ELF-1 (cell line): Measurements from ENCODE around the gene KDM3B.
A peak's percentile ranks its signal among the peaks of the same experiment; 100 is the strongest.
"Not testable (repeated sequence)": the region's sequence is repeated elsewhere in the genome, so short reads cannot be mapped to it uniquely, and the experiment has no call there.

ENCODE experiments used
- DNase-seq: peaks from one replicate; pipeline ENCODE4 v3.0.0-alpha.2; 2016; ENCODE audit warnings: low read depth, low spot score

KDM3B gene

DNA sequence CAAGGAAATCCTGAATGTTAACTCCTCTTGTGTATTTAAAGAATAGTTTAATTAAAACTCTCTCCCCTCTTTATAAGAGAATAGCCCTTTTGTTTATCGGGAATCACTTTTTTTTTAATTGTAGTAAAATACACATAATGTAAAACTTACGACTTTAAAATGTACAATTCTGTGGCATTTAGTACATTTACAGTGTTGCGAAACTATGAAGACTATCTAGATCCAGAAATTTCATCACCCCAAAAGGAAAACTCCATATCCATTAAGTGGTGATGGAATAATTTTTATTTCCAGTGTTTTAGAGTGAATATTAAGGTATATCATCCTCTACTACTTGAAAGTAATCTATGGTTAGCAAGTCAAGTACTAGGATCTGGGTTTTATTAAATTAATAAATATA is 36.8 kb downstream of the KDM3B start:
- DNase-seq: no peak

DNA sequence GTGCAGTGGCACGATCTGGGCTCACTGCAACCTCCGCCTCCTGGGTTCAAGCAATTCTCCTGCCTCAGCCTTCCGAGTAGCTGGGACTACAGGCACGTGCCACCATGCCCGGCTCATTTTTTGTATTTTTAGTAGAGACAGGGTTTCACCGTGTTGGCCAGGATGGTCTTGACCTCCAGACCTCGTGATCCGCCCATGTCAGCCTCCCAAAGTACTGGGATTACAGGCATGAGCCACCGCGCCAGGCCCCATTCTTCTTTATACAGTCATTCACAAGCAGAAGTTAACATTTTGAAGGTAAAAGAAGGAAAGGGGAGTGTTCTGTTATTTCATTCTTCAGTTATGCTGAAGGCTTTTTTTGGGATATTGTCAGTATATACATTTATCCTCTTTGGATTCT is 37.4 kb downstream of the KDM3B start:
- DNase-seq: not testable (repeated sequence)

DNA sequence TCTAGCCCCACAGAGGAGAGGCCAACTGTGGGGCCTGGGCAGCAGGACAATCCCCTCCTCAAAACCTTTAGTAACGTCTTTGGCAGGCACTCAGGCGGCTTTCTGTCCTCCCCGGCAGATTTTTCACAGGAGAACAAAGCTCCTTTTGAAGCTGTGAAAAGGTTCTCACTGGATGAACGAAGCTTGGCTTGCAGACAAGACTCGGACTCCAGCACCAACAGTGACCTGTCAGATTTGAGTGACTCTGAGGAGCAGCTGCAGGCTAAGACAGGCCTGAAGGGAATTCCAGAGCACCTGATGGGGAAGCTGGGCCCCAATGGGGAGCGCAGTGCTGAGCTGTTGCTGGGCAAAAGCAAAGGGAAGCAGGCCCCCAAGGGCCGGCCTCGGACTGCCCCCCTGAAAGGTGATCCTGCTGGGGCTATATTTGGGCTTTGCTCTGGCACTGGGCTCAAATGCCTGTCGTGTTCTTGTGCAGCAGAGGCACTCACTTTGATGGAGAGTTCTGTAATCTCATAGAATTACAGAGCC is 39.4 kb downstream of the KDM3B start:
- no peak for DNase-seq

DNA sequence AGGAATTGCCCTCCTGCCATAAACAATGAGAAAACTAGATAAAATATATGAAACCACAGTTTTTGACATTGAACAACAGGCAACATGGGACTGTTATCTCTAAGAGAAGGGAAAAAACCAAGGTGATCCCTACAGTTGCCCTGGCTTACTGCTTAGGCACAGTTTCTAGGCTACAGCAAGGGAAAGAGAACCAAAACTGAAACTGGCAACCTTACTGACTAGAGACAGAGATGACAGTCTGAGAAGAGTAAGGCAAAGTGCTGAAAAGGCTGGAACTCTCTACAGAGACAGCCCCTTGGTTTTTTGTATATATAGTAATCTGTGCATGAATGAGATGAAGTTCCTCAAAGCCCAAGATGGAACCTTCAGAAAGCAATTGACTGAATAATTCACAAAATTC is 50.2 kb downstream of the KDM3B start:
- DNase-seq: no peak

DNA sequence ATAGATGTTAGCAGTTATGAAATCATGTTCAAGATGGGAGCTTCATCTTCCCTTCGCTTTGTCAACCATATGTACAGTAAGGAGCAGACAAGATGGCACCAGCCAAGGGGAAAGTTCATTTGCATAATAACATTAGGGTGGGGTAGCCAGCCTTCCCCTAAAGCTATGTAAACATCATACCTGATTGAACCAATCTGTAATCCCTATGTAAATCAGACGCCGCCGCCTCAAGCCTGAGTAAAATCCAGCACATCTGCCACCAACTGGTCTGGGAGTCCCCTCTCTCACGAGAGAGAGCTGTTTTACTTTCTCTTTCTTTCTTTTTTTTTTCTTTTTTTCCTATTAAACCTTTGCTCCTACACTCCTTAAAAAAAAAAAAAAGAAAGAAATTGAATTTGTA is 55.5 kb downstream of the KDM3B start:
- DNase-seq: peak; percentile 42

DNA sequence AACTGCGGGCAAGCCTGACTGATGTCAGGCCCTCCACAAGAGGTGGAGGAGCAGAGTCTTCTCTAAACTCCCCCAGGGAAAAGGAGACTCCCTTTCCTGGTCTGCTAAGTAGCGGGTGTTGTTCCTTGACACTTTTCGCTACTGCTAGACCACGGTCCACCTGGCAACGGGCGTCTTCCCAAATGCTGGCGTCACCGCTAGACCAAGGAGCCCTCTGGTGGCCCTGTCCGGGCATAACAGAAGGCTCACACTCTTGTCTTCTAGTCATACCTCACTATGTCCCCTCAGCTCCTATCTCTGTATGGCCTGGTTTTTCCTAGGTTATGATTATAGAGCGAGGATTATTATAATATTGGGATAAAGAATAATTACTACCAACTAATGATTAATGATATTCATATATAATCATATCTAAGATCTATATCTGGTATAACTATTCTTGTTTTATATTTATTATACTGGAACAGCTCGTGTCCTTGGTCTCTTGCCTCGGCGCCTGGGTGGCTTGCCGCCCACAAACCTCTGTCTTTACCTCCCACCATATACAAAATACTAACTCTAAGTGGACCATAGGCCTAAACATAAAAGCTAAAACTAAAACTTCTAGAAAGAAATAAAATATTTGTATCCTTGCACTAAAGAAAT is 58.6 kb downstream of the KDM3B start:
- DNase-seq: peak; percentile 81

DNA sequence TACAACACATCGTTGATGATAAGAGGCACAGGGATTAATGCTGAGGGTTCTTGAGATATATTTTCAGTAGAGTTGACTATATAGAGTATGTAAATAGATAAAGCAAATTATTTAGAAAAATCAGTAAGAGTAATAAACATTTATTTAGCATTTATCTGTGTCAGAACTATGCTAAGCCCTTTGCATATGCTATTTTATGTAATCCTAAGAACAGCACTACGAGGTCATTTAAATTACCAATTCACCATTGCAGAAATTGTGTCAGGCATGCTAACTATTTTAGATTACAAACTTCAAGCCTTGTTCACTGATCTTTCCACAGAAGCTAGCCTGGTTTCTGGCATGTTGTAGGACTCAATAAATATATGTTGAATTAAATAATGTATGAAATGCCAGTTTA is 66.0 kb downstream of the KDM3B start:
- DNase-seq: no peak

DNA sequence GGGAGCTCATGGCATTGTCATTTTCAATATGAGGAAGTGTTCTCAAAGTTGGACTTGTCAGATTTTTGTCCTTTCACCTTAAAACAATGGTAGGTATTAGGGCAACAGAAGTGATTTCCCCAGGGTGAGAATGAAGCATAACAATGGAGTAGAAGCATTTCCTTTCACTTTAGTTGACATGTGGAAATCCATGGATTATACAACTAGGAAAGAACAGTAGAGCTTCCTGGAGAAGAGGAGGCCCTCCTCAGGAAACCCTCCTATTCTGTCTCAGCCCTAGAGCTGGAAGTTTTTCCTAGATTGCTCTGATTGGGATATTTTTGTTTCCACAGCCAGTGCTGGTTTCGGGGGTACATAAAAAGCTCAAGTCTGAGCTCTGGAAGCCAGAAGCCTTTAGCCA is 72.6 kb downstream of the KDM3B start:
- no peak for DNase-seq

DNA sequence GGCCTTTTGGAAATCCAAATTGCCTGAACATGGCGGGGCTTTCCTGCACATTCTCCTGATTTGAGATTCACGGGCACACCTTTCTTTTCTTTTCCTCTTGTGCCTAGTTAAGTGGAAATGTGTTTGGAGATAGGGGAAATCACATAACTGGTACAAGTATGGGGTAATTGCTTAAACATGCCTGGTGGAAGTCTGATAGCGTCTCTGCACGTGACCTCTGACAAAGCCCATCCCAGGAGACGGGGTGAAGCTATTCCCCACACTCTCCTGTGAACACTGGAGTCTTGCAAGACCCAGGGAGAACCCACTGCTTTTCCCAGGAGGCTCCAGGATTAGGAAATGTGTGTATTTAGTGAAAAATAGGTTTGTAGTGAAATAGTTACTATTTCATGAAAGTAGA is 83.5 kb downstream of the KDM3B start:
- DNase-seq: no peak

DNA sequence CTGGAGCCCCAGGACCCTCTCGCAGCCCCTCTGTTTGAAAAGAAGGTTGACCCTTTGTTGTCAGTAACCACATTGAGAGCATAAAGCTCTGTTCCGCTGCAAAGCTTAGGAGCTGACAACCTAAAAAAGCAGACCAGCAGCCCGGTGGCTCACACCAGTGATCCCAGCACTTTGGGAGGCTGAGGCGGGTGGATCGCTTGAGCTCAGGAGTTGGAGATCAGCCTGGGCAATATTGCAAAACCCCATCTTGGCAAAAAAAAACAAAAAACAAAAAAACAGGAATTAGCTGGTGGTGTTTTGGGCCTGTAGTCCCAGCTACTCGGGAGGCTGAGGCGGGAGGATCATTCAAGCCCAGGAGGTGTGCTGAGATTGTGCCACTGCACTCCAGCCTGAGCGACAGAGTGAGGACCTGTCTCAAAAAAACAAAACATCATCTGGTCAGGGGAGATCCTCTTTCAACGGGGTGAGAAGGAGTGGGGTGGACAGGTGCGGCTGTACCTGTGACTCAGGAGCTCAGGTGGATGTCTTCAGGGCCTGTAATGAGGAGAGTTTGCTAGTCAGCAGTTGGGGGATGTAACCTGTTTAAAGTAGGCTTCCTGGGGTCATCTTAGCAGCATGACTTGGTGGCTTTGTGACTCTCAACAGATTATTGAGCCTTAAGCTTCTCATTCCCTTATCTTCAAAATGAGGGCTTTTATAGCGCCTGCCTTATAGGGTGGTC is 85.7 kb downstream of the KDM3B start:
- no peak for DNase-seq

DNA sequence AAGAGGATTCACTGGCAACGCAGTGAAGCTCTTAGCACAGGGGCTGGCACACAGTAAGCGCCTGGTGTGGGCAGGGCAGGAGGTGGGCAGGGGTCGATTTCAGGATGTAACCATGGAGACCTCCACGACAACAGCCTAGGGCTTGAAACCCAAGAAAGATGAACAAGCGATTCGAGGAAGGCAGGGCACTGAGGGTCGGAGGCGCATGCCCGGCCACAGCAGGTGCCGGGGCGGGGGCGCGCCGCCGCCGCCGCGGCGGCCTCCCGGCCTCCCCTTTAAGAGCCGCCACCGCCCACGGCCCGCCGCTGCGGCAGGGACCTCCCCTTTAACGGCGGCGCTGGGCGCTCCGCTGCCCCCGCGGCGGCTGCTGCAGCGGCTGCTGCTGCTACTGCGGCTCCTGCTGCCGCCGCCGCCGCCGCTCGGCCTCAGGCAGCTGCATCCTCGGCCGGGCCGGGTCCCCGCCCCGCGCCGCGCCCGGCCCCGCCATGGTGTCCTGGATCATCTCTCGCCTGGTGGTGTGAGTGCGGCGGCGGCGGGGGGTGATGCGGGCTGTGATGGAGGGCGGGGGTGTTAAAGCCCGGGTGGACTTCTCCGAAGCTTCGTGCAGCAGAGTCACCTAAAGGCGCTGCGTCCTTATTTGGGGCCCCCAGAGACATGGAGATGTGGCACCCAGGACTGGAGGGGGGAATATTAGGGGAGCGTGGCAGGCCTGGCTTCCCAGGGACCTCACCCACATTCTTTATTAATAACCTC is 86.4 kb downstream of the KDM3B start, which contains the start of gene REEP2:
Gene REEP2 (plus strand): TSS at position 334 of the 753 bp plus-strand sequence. CDS start 152 bp downstream, at position 486.
- DNase-seq: peak; percentile 85

DNA sequence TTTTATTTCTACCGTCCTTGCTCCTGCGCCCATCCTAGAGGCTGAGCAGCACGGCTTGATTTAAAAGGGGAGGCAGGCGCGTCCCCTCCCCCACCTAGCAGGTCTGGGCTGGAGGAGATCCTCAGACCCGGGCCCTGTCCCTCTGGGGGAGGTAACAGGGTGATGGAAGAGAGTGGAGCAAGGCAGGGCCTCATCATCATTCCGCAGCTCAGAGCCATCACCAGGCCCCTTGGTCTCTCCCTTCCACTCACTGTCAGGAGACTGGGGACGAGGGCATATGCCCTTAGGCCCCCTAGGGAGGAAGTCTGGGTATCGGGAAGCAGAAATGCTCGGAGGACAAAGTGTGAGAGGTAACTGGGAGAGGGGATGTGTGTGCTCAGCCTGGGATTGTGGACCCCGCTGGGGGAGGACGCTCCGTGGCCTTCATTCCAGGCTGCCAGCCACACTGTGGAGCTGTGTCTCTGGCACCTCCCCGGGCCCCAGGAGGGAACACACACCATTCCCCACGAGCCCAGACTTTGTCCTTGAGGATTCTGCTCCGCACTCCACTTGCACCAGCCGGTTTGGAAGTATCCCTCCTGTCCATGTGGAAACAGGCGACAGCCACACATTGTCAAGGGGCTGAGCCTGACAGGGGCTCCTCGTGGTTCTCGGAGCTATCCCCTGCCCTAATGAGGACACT is 87.1 kb downstream of the KDM3B start:
- DNase-seq: no peak

DNA sequence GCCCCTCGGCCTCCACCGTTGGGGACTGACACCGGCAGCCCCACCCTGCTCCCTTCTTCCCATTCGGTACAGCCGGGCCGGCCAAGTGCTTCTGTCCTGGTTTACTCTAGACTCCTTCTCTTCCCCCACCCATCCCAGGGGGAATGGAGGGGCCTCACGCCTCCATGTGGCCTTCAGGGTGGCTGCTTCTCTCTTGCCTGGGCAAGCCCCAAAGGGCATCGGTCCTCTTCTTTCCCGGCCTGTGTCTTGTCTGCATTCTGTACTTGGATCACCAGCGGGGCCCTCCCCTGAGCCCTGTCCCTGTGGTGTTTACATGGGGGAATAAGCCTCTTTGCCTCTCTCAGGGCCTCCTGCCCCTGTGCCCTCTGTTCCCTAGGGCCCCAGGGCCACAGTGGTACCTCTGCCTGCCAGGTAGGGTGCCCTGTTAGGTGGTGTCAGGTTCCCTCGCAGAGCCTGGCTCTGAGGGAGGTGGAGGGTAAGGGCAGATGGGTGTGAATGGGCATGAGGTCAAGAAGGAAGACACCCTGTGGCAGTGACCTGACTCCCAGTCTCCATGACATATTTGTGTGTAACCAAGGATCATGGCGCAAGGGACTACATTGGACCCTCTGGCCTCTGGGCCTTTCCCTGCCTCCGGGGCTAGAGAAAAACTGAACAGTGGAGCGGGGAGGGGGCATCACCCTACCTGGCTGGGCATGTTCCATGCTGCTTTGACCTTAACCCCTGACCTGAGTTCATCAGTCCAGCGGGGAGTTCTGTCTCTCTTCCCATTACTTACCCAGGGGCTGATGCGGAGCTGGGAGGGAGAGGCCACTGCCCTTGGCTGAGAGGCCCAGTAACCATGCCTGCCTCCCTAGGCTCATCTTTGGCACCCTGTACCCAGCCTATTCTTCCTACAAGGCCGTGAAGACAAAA is 87.9 kb downstream of the KDM3B start:
- no peak for DNase-seq

DNA sequence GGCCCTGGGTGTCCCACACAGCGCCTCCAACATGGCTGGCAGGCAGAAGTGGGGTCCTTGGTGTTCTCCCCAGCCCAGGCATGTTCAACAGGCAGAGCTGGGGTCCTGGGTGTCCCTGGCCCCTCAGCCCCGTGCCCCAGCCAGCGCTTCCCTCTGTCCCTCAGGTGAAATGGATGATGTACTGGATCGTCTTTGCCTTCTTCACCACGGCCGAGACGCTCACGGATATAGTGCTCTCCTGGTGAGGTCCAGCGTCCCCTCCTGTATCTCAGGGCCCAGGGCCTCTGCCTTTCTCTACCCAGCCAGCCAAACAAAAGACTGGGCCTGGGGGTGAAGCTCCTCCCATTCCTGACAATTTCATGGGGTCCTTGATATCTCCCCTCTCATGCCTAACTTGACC is 88.7 kb downstream of the KDM3B start:
- no peak for DNase-seq

DNA sequence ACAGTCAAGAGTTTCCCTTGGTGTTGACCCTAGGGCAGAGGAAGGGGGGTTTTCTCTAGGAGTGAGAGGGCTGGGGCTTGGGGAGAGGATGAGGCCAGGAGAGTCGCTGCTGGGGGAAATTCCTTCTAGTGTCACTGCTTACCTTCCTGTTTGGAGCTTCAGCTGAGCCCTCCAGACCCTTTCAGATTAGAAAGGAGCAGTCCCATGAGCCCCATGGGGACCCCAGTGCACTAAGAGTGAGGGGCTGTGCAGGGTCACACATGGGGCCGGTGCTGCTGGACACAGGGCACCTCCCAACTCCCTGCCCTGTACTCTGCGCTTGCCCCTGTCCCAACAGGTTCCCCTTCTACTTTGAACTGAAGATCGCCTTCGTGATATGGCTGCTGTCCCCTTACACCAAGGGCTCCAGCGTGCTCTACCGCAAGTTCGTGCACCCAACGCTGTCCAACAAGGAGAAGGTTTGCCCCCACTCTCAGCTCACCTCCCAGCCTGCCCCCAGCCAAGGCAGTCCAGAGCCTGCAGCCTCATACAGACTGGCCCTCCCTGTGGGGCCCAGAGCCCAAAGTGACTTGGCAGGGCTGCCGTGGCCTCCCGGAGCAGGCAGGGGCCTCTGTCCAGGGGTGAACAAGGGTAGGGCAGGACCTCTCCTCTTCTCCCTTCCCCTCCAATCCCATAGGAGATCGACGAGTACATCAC is 91.7 kb downstream of the KDM3B start:
- DNase-seq: no peak

DNA sequence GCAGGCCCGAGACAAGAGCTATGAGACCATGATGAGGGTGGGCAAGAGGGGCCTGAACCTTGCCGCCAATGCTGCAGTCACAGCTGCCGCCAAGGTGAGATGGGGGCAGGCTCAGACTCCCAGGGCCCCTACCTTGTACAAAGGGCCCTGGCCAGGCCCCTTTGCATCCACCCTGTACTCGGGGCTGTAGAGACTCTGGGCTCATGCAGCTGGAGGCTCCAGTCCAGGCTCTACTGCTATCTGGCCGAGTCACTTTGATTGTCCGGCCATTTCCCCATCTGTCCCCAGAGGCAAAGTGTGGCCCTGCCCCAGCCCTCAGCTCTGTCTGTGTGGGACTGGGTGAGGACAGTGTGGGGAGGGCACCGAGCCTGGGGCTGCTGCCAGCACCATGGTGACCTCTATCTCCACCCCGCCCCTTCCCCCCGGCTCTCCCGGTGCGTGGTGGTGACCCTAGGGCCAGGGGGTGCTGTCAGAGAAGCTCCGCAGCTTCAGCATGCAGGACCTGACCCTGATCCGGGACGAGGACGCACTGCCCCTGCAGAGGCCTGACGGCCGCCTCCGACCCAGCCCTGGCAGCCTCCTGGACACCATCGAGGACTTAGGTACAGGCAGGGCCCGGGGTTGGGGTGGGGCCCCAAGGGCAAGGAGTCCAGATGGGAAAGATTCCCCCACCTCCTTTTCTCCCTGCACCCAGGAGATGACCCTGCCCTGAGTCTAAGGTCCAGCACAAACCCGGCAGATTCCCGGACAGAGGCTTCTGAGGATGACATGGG is 92.5 kb downstream of the KDM3B start:
- DNase-seq: no peak

DNA sequence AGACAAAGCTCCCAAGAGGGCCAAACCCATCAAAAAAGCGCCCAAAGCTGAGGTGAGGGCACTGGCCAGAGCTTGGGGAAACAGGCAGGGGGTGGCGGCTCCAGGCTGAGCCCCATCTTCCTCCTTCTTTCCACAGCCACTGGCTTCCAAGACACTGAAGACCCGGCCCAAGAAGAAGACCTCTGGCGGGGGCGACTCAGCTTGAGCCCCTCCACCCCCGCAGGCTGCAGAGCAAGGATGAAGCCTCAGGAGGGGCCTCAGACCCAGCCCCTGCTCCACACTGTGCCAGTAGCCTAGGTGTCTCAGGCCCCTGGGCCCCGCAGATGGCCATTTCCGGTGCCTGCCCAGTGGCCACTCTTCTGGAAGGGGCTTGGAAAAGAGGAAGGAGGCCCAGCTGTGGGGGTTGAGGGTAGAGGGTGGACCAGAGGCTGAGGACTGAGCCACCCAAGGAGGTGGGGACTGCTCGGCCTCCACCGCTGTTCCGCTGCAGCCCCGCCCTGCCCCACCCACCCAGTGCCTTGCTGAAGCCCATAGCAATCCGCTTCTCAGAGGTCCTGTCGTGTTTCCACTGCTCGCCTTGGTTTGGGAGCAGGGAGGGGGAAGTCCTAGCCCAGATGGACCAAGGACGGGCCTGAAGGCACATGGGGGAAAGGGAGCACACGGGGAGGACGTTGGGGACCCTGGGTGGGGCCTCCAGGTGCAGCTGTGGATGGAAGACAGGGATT is 93.2 kb downstream of the KDM3B start:
- DNase-seq: no peak

DNA sequence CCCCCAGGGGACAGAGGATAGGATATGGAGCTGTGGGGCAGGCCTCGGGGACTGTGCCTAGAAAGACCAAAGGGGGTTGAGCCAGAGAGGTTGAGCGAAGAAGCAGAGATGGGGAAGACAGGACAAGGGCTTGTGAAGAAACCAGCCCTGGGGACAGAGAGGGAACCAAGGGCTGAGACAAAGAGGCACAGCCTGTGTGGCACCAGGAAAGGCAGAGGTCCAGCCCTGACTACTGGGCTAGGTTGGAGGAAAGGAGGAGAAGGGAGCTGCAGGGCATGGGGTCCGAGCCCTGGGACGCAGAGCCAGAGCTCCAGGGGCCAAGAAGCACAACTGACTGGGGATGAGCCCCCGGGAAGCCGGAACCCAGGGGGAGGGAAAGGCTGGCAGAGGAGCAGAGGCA is 95.6 kb downstream of the KDM3B start:
- DNase-seq: no peak
